GM21717 (cell line): ENCODE results near the gene ALPP.
"Not testable (repeated sequence)": the region's sequence is repeated elsewhere in the genome, so short reads cannot be mapped to it uniquely, and the experiment has no call there.

Source experiments
- ATAC-seq: cut with Tn5 transposase; IDR thresholded peaks from one replicate; pipeline ENCODE4 v1.9.1; 2021; ENCODE audit warnings: mild to moderate bottlenecking, moderate library complexity; ENCODE audit not compliant: unreplicated experiment

Gene ALPP

DNA sequence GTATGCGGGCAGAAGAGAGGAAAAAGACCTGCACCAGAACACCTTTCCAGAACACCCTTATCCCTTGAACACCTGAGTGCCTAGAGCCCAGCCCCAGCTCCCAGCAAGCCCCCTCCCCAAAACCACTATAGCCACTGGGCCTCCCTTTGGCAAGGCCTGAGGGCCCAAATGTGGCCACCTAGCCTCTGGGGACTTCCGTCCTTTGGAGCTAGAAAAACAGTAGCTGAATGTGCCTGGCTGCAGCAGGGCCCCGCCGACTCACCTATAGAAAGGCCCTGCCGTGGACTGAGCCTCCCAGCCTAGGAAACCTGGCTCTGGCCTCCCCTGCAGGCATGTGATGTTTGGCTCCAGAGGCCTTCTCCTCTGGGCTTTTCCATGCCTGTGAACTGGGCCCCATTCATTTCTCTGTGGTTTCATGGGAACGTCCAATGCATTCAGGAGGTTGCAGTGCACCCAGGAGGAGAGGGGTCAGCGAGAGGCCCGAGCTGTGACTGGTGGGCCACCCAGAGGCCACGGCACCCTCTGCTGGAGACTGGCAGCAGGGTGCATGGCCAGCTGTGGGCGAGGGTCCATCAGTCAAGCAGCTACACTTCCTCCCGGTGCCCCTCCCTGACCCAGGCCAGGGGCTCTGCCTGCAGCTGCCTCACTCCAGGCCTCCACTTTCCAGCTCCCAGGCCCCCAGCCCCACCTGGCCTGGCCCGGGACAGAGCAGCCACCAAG is 15.3 kb upstream of the ALPP start:
- ATAC-seq, result not testable (repeated sequence)

DNA sequence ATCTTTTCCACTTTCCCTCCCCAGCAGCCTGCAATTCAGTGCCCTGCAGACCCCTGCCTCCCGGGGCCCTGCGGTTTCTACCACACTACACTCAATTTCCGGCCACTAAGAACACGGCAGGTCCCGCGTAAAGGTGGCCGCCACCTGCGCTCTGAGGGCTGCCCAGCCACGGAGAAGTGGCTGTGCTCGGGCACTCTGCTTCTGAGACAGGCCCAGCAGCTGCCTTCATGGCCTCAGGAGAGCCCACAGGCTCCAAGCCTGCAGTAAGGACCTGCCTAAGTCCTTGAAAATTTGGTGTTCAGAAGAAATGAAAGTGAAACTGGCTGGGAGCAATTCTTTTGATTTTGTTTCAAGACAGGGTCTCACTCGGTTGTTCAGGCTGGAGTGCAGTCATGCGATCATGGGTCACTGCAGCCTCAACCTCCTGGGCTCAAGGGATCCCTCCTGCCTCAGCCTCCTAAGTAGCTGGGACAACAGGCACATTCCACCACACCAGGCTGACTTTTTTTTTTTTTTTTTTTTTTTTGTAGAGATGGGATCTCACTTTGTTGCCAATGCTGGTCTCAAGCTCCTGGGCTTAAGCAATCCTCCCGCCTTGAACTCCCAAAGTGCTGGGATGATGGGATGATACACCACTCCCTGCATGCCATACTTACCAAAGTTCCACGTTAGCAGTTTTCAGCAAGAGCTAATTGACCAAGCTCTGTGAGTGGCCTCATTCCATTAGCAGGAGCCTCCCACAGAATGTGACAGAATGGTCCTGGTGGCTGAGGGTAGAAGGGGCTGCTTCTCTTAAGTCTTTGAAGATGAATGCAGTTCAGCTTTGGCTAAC is 14.6 kb upstream of the ALPP start:
- no peak for ATAC-seq

DNA sequence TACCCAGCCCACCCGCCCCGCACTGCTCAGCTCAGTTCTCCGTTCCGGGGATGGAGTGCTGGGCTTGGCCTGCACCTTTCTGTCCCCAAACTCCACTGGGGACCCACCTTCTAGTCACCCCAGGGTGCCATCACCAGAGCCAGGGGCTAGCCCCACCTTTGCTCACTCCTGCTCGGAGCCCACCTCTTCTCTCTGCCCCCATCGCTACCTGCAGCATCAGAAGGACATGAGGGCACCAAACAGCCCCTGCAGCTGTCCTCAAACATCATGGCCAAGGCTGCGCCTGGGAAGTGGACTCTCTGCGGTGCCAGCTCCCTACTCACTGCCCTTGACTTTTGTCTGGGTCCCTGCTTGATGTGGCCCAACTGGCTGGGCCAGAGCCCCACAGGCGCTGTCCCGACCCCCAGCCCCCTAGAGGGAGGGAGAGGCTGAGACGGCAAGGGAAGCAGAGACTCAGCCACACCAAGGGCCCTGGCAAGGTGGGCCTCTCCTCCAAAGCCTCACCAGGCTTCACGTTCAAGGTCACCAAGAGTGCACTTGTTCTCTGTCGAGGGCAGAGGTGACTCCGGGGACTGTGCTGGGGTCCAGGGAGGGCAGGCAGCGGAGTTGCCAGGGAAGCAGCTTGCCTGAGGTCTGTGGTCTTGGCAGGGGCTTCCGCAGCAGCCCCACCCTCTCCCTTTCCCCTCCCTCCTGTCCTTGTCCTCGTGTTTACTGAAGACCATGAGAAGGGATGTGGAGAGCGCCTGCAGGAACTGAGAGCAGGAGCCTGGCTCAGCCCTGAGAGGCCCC is 13.6 kb upstream of the ALPP start:
- ATAC-seq, result not testable (repeated sequence)

DNA sequence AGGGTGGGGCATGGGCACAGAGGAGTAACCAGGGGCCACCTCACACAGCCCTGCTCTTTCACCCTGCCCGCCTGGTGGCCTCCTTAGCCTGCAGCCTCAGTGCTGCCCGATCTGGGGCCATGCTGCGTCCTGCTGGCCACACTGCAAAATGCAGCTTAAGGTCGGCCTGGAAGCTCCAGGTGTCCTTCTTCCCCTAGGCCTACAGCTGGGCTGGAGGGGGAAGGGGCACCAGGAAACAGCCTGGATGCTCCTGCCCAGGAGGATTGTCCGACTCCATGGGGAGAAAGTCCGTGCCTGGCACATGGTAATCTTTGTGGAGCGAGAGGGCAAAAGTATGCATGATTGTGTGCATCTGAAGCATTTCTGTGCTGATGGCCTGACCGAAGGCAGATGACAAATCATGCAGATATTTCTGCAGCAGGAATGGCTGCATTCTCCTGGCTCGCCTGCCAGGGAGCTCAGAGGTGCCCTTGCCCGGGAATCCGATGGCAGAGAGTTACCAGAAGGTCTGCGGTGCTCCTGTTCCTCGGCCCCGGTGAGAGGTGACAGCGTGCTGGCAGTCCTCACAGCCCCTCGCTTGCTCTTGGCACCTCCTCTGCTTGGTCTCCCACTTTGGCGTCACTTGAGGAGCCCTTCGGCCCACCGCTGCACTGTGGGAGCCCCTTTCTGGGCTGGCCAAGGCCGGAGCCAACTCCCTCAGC is 12.8 kb upstream of the ALPP start:
- ATAC-seq, result no peak

DNA sequence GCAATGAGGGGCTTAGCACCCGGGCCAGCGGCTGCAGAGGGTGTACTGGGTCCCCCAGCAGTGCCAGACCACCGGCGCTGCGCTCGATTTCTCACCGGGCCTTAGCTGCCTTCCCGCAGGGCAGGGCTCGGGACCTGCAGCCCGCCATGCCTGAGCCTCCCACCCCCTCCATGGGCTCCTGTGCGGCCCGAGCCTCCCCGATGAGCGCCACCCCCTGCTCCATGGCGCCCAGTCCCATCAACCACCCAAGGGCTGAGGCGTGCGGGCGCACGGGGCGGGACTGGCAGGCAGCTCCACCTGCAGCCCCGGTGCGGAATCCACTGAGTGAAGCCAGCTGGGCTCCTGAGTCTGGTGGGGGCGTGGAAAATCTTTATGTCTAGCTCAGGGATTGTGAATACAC is 12.1 kb upstream of the ALPP start:
- ATAC-seq, result not testable (repeated sequence)

DNA sequence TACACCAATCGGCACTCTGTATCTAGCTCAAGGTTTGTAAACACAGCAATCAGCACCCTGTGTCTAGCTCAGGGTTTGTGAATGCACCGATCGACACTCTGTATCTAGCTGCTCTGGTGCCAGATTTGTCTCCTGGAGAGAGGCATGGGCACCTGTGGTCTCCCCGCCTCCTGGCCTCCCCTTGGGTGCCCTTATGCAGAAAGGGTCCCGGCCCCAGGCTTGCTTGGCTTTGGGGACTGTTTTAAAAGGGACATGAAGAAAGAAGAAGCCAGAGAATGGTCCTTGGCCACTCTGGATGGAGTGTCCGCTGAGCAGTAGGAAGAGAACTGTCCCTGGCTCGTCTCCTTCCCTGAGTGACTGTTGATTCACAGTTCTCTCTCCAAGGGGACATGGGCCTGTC is 11.5 kb upstream of the ALPP start:
- ATAC-seq, result no peak

DNA sequence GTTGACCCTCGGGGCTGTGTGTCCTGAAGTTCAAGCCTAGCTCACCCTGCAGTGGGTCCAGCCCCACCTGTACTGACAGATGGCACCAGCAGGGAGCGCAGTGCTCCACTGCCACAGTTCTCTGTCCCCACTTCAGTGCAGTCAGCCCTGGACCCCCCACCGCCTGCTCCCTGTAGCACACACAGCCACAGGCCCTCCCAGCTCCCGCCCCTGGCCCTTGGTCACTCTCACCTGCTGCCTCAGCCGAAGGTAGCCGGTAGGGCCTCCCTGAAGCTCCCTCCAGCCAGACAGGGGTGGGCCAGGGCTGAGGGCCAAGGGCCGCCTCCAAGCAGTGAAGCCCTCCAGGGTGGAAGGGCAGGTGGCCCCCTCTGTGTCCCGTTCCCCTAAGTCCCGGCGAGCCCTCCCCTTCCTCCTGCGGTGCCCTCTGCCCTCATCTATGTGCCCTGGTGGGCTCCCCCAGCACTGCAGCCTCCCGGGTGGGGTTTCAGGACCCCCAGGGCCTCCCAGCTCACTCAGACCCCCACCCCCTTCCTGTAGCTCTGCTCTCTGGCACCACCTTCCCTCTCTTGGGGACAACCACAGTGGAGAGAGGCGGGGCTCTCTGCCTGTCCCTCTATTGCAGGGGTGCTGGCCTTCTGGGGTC is 10.8 kb upstream of the ALPP start:
- ATAC-seq, result no peak

DNA sequence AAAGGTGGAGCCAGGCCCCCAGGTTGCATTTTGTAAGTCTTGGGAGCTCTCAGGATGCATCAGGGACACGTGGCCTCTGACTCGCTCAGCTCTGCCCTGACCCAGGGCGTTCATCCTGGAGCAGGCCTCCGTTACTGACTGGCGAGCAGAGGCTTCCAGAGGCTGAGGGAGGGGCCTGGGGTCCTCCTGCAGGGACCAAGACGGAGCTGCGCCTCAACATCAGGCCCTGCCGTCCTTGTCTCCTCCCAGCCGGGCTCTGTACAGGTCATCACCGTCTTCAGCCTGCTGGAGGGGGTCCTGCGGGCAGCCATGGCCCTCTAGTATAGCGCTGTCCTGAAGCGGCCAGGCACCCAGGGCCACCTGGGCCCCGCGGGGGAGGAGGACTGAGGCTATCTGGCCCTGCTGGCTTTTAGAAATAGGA is 10.2 kb upstream of the ALPP start:
- ATAC-seq, result no peak

DNA sequence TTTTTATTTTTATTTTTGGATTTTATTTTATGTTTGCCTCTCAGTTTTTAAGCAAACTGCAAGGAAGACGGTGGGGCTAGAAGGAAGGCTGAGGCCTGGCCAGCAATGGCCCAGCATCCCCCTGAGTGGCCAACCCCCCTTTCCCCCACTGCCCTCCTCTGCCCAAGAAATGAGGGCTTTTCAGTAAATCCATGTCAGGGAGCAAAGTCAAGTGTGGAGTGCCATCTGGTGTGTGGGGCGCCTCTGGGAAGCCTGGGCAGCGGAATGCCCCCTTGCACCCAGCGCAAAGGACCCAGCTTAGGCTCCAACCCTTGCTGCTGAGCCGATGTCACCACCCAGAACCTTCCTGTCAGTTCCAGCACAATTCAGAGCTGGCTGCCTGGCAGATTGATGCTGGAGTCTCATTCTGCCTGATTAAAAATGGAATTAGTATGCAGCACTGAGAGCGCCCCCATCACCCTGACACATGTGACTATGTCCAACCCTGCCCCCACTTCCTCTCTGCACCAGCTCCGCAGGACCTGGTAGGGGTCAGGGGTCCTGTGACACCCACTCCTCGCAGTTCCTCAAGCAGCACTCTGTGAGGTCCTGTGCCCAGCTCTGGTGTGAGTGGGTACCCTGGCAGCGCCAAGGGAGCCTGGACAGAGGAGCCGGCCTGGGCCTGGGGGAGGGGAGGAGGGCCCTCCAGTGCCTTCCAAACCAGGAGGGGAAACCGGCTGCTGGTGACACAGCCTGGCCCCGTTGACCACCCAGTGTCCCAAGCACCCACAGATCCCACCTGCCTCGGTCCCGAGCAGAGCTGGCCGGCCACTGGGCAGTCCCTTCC is 9.2 kb upstream of the ALPP start:
- no peak for ATAC-seq

DNA sequence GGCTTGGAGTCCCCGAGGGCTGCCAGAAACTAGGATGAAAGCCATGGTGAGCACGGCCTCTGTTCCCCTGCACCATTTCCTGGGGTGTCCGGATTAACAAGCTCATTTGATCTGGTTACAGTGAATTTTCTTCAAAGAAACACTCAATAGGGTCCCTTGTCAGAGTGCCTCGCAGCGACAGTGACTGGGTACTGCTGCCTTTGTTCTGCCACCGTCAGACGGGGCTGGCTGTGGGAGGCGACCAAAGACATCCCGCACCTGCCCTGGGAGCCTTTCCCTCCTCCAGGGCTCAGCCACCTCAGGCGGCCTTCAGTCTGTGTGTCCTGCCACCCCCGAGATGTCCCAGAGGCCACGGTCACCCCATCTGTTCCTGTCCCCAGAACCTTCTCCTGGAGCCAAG is 8.5 kb upstream of the ALPP start:
- not testable (repeated sequence) for ATAC-seq

DNA sequence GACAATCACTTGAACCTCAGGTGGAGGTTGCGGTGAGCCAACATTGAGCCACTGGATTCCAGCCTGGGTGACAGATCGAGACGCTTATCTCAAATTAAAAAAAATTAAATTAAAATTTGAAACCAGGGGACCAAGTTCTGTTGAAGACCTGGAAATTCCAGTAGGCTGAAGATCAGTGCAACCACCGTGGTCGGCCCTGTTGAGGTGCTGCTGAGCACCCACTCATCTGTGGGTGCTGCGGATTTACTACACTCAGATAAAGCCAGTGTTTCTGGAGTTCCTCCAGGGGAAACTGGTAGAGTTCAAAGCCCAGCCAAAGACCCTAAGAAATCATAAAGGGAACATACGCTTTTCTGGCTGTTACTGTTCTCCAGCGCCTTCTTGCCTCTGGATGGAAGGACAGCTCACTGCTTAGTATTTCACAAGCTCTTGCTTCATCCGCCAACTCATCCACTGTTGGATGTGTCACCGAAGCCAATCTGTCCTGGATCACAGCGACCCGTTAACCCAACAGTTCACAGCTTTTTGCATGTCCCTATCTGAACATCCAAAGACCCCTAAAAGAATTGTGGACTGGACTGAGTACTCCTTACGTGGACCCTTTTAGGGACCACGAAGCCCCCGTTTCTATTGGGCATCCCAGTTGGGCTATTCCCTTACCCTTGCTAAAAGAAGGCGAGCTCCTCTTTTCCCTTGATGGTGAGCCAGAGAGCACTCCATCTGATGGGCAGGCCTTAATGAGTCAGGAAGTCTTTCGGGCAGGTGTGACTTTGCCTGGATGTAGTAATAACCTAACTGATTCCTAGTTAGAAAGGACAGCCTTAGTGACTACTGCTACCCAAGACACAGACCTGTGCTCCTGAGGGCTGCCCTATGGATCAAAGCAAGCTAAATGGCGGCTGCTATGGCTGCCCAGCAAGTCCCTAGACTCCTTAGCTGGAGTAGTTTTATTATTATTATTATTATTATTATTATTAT is 6.0 kb upstream of the ALPP start:
- no peak for ATAC-seq

DNA sequence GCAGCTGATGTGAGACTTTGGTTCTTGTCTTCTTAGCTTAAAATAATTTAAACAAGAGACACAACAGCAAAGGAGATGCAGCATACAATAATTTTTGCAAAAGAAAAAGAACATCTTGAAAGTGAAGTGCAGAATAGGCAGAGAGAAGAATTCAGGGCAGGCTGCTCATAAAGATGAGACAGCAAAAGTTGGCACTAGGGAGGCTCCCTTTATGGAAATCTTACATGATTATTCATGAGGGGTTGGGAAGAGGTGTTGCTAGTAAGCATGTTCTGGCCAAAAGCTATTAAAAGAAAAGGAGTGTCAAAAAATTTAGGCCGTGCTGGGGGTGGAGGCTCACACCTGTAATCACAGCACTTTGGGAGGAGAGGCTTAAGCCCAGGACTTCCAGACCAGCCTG is 4.2 kb upstream of the ALPP start:
- no peak for ATAC-seq

DNA sequence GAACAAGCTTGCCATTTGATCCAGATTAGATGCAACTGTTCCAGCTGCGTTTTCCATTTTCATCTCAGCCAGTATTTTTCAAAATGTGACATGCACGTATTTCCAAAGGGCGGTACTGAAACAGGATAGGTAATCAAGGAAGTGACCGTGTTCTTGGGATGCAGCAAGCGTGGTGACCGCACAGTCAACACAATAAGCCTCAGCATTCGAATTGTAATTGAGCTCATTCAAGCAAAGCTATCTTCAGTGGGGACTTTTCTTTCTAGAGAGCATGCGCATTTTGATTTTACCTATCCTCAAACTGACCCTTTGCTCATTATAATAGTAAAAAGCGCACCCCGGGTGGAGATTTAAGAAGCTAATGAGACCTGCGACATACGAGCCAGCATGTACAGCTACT is 3.4 kb upstream of the ALPP start:
- no peak for ATAC-seq

DNA sequence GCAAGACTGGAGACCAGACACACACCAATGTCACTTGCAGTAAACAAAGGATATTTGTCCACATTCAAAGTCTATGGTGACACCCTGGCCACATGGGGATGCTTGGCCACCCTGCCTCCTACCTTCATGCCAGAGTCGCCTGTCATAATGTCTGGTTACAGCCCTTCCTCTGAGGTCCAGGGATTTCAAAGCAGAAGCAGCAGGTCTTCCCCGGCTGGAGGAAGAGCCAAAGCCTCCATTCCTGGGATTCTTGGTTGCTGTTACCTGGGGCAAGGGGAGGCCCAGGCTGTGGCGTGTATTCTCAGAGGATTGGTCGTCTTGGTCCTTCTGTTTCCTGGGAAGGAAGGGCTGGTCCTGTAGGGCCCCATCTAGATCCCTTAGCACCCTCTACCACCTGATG is 2.3 kb upstream of the ALPP start:
- no peak for ATAC-seq

DNA sequence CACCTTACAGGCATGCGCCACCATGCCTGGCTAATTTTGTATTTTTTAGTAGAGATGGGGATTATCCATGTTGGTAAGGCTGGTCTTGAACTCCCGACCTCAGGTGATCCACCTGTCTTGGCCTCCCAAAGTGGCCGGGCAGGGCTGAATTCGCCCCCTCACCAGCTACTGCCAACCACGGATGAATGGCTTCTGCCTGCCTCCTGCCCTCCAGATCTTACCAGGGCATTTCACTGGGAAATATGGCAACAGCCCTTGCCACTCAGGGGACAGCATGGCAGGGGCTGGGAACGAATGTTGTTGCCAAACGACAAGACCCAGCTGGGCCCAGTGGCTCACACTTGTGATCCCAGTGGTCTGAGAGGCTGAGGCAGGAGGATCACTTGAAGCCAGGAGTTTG is 1.8 kb upstream of the ALPP start:
- no peak for ATAC-seq

DNA sequence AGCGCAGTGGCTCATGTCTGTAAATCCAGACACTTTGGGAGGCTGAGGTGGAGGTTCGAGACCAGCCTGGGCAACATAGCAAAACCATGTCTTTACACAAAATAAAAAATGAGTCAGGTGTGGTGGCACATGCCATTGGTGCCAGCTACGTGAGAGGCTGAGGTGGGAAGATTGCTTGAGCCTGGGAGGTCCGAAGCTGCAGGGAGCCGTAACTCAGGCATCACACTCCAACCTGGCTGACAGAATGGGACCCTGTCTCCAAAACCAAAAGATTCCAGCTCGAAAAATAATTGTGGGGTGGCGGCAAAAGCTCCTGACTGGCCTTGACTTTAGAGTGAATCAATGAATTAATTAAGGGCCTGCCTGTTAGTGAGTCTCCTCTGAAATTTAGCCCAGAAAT is 1.2 kb upstream of the ALPP start:
- ATAC-seq, result no peak

DNA sequence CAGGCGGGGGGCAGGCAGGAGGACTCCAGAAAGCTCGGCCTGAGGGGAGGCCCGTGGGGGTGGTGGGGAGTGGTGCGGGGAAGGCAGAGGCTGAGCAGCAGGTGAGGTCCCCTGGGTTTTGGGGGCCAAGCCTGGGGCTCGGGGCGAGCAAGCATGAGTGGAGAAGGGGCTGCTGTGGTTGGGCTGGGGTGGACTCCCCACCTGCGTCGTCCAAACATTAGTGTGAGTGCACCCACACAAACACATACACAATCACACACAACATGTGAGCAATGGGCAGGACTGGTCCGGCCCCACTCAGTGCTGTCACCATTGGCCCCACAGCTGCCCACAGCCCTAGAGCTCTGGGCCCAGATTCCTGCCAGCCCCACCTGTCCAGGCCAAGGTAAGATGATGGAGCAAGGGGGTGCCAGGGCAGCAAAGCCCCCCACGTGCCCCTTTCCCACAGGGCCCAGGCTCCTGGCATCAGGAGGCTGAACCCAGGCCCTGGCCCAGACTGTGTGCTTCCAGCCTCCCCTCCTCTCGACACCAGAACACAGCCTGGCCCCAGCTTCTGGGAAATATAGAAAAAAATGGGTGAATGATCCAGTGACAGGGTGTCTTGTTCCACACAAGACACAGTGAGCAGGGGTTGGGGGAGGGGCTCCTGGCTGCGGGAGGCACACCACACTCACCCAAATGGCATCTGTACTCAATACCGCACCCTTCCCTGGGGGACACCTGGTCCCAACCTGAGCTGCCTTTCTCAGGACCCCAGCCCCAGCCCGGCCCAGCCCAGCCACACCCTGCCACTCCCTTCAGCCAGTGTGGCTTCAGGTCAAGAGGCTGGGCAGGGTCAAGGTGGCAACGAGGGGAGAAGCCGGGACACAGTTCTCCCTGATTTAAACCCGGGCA is 463 bp upstream of the ALPP start:
- ATAC-seq, result no peak
